Activated CD8-positive, alpha-beta T cell treated with anti-CD3 and anti-CD28 coated beads for 36 hours (primary cell): ENCODE results near the gene DAB2IP. TPM values are rescaled to one million over a fixed set of nuclear protein-coding genes. Genes with fewer than 3 reads are reported as not detected.

ENCODE experiments used
- ATAC-seq: fragments of 200-7000 bp; cut with Tn5 transposase; one replicate; pipeline ENCODE4 v1.10.0; 2021; ENCODE audit warnings: mild to moderate bottlenecking, moderate library complexity
- CTCF ChIA-PET: fragments of 350-600 bp; sonication (Branson Sonifier 250); formaldehyde crosslinking; loops from one replicate; lab custom pipeline; 2021; ENCODE audit warnings: antibody characterized with exemption; lab: Charles Lee
- POLR2A ChIA-PET: fragments of 350-600 bp; sonication (Branson Sonifier 250); formaldehyde crosslinking; loops from one replicate; lab custom pipeline; 2021; ENCODE audit warnings: antibody characterized with exemption; lab: Charles Lee
- DNase-seq: peaks from one replicate; pipeline ENCODE4 v3.0.0-alpha.2; 2020
- H3K27ac Mint-ChIP-seq: one replicate; pipeline ENCODE4 v1.8.0; 2021; ENCODE audit warnings: mild to moderate bottlenecking, mixed read lengths
- H3K27me3 Mint-ChIP-seq: one replicate; pipeline ENCODE4 v1.8.0; 2021; ENCODE audit warnings: mixed read lengths
- H3K36me3 Mint-ChIP-seq: one replicate; pipeline ENCODE4 v1.8.0; 2021; ENCODE audit warnings: low read depth, mixed read lengths
- H3K4me1 Mint-ChIP-seq: one replicate; pipeline ENCODE4 v1.8.0; 2021; ENCODE audit warnings: low read depth, mixed read lengths
- H3K4me3 Mint-ChIP-seq: one replicate; pipeline ENCODE4 v1.8.0; 2021; ENCODE audit warnings: mild to moderate bottlenecking, moderate library complexity, mixed read lengths
- H3K9me3 Mint-ChIP-seq: one replicate; pipeline ENCODE4 v1.8.0; 2021; ENCODE audit warnings: mixed read lengths
- CTCF ChIP-seq: fragments of 200-600 bp; IDR thresholded peaks from one replicate; pipeline ENCODE4 v1.8.0; 2022; ENCODE audit warnings: antibody characterized with exemption, mild to moderate bottlenecking
- intact Hi-C: fragments of 100-400 bp; cut with micrococcal nuclease; formaldehyde crosslinking; loops from one replicate; pipeline ENCODE4 v1.10.0; 2022
- total RNA-seq, 2 experiments: library from RNA; stranded (reverse); gene quantifications; one replicate each; pipeline ENCODE4 v1.2.3, GENCODE V29; 2021

The DAB2IP gene
- total RNA-seq, 2 experiments from 2014 or later = 0.54 to 1.5 TPM

GRCh38 chr9:121742923-121743322, 91.5 kb downstream of the DAB2IP start:
- H3K27me3 Mint-ChIP-seq = no peaks in the 10 kb centered on the region
- no peak for TF ChIP-seq CTCF
- ATAC-seq (no peak), DNase-seq (no peak)
- no peak overlapping the region for H3K27ac Mint-ChIP-seq
- H3K4me1 Mint-ChIP-seq = peaks cover 9% of the 10 kb centered on the region
- ChIA-PET POLR2A (no interaction called here), CTCF (interaction anchor here (1.1 kb wide), 1 partner anchor 55 kb away, joined by 3 read pairs; no protein-coding TSS in a partner anchor)
- no peaks in the 10 kb centered on the region for H3K9me3 Mint-ChIP-seq
- H3K4me3 Mint-ChIP-seq = no peak overlapping the region
- intact Hi-C loops = no loop called here
- no peaks in the 10 kb centered on the region for H3K36me3 Mint-ChIP-seq

GRCh38 chr9:121743441-121744001, 92.1 kb downstream of the DAB2IP start:
- TF ChIP-seq CTCF = no peak
- H3K36me3 Mint-ChIP-seq = no peaks in the 10 kb centered on the region
- ChIA-PET CTCF (interaction anchor here (0.7 to 1.8 kb wide), 4 partner anchors 8 to 252 kb away, joined by 3 to 4 read pairs (median 4); no protein-coding TSS in a partner anchor), POLR2A (no interaction called here)
- H3K4me1 Mint-ChIP-seq = peaks cover 15% of the 10 kb centered on the region
- H3K27ac Mint-ChIP-seq = no peak overlapping the region
- DNase-seq = no peak
- H3K27me3 Mint-ChIP-seq = no peaks in the 10 kb centered on the region
- H3K9me3 Mint-ChIP-seq = no peaks in the 10 kb centered on the region
- no peak for ATAC-seq
- intact Hi-C loops = loop anchor here (2.0 kb wide), 1 partner anchor 249 kb away; no protein-coding TSS in a partner anchor
- no peak overlapping the region for H3K4me3 Mint-ChIP-seq

GRCh38 chr9:121744002-121744686, 92.7 kb downstream of the DAB2IP start:
- no peak overlapping the region for H3K4me3 Mint-ChIP-seq
- H3K27ac Mint-ChIP-seq = no peak overlapping the region
- peak; percentile 52 for TF ChIP-seq CTCF
- intact Hi-C loops = loop anchor here (2.0 kb wide), 1 partner anchor 249 kb away; no protein-coding TSS in a partner anchor
- peak; percentile 80 for DNase-seq
- ChIA-PET CTCF (interaction anchor here (0.7 to 1.8 kb wide), 8 partner anchors 9 to 251 kb away, joined by 3 to 5 read pairs (median 3); no protein-coding TSS in a partner anchor), POLR2A (no interaction called here)
- no peaks in the 10 kb centered on the region for H3K36me3 Mint-ChIP-seq
- peak; percentile 81 for ATAC-seq
- no peaks in the 10 kb centered on the region for H3K27me3 Mint-ChIP-seq
- H3K9me3 Mint-ChIP-seq = no peaks in the 10 kb centered on the region
- H3K4me1 Mint-ChIP-seq = peaks cover 17% of the 10 kb centered on the region

- intact Hi-C loops = loop anchor here (2.0 kb wide), 1 partner anchor 248 kb away; no protein-coding TSS in a partner anchor
- Mint-ChIP-seq H3K9me3 (no peaks in the 10 kb centered on the region), H3K4me1 (peaks cover 17% of the 10 kb centered on the region), H3K27me3 (no peaks in the 10 kb centered on the region), H3K27ac (no peak overlapping the region), H3K36me3 (no peaks in the 10 kb centered on the region), H3K4me3 (no peak overlapping the region)
- ChIA-PET CTCF (interaction anchor here (0.7 to 1.8 kb wide), 7 partner anchors 87 to 355 kb away, joined by 3 to 5 read pairs (median 3); no protein-coding TSS in a partner anchor), POLR2A (no interaction called here)
- peak; percentile 25 for DNase-seq
- no peak for TF ChIP-seq CTCF
- ATAC-seq = peak; percentile 52
Measured at GRCh38 chr9:121744687-121745395, 93.4 kb downstream of the DAB2IP start.
